Body of pancreas (tissue), 4 donors: Measurements from ENCODE around the gene LPAR1. TPM values are rescaled to one million over a fixed set of nuclear protein-coding genes. Genes with fewer than 3 reads are reported as not detected.

Experiments
- ATAC-seq: fragments of 150-250 bp; one replicate; pipeline ENCODE4 v1.9.1; 2016
- DNase-seq, 4 donors: peaks; one replicate each; pipeline ENCODE4 v3.0.0-alpha.2; 2019
- H3K27ac ChIP-seq, 4 donors: fragments of 200-600 bp; sonication (generic); 1 replicate in 3 of 4; 2 replicates in 1 of 4; pipeline versions ENCODE4 v1.5.1 to v1.6.1; 2016 to 2019; ENCODE audit warnings: mild to moderate bottlenecking in 1 of 4, mixed read lengths in 1 of 4, moderate library complexity in 1 of 4
- H3K27me3 ChIP-seq, 2 donors: fragments of 200-600 bp; sonication (generic); one replicate each; pipeline ENCODE4 v1.6.0; 2016; ENCODE audit warnings: mild to moderate bottlenecking in 1 of 2
- H3K36me3 ChIP-seq, 2 donors: fragments of 200-600 bp; sonication (generic); replicated peaks in 1 of 2; 2 replicates each; pipeline ENCODE4 v1.5.1; 2016; ENCODE audit warnings: low read depth in 2 of 2; ENCODE audit not compliant: insufficient read depth in 1 of 2
- H3K4me1 ChIP-seq: fragments of 200-600 bp; sonication (generic); one replicate; pipeline ENCODE4 v1.6.0; 2016
- H3K4me3 ChIP-seq, 2 donors: fragments of 200-600 bp; sonication (generic); 1 replicate in 1 of 2; 2 replicates in 1 of 2; pipeline ENCODE4 v1.5.1; 2016 to 2019
- H3K9me3 ChIP-seq, 3 donors: fragments of 200-600 bp; sonication (generic); 1 replicate in 2 of 3; 2 replicates in 1 of 3; pipeline ENCODE4 v1.5.1; 2016
- POLR2A ChIP-seq, 3 donors: fragments of 450-650 bp; IDR thresholded peaks; one replicate each; pipeline ENCODE4 v1.6.1; 2016; ENCODE audit warnings: antibody characterized with exemption in 3 of 3, mild to moderate bottlenecking in 2 of 3
- WGBS, 2 donors: methylation state at CpG; one replicate each; pipeline ENCODE4 v1.1.5; 2017; 5-methylcytosine and 5-hydroxymethylcytosine counted together
- intact Hi-C: fragments of 100-400 bp; cut with DNase I; formaldehyde crosslinking; loops from one replicate; pipeline ENCODE4 v1.15.1; 2023
- total RNA-seq, 2 donors: library from RNA; depleted of rRNA; stranded (reverse); fragments of >200 nt; gene quantifications; one replicate each; pipeline ENCODE4 v1.1.0, GENCODE V29; 2016
- TF ChIP-seq, protein P1 (sequence below), 7 experiments: fragments of 450-650 bp in 4 of 7; fragments of 200-600 bp in 3 of 7; sonication (generic) in 3 of 7; IDR thresholded peaks; one replicate each; pipeline ENCODE4 v1.5.1; 2016 to 2019; ENCODE audit warnings: antibody characterized with exemption in 7 of 7

LPAR1 gene
- total RNA-seq, 2 donors from 2014 or later = 10.9 to 13.0 TPM

GRCh38 chr9:111020594-111020993, 17.7 kb downstream of the LPAR1 start:
- WGBS, 2 donors = 29 to 33% methylated on average over 1 of the region's 1 CpG
- TF ChIP-seq, protein P1, sequence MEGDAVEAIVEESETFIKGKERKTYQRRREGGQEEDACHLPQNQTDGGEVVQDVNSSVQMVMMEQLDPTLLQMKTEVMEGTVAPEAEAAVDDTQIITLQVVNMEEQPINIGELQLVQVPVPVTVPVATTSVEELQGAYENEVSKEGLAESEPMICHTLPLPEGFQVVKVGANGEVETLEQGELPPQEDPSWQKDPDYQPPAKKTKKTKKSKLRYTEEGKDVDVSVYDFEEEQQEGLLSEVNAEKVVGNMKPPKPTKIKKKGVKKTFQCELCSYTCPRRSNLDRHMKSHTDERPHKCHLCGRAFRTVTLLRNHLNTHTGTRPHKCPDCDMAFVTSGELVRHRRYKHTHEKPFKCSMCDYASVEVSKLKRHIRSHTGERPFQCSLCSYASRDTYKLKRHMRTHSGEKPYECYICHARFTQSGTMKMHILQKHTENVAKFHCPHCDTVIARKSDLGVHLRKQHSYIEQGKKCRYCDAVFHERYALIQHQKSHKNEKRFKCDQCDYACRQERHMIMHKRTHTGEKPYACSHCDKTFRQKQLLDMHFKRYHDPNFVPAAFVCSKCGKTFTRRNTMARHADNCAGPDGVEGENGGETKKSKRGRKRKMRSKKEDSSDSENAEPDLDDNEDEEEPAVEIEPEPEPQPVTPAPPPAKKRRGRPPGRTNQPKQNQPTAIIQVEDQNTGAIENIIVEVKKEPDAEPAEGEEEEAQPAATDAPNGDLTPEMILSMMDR (IDR thresholded peaks at IDR 0.05) = no peak
- no peak for TF ChIP-seq POLR2A (IDR thresholded peaks at IDR 0.05)
- Histone ChIP-seq H3K9me3 (no peaks in the 10 kb centered on the region), H3K27ac (peak overlapping the region in 1 of 4 donors; percentile 9), H3K4me1 (peaks cover 32% of the 10 kb centered on the region), H3K4me3 (no peak overlapping the region), H3K27me3 (no peaks in the 10 kb centered on the region), H3K36me3 (no peaks in the 10 kb centered on the region)
- ATAC-seq = no peak
- DNase-seq = no peak
- intact Hi-C loops = no loop called here

GRCh38 chr9:111016426-111017045, 21.7 kb downstream of the LPAR1 start:
- ATAC-seq (peak; percentile 38), DNase-seq (no peak)
- Histone ChIP-seq H3K4me3 (no peak overlapping the region), H3K4me1 (peaks cover 38% of the 10 kb centered on the region), H3K9me3 (no peaks in the 10 kb centered on the region), H3K36me3 (no peaks in the 10 kb centered on the region), H3K27me3 (no peaks in the 10 kb centered on the region), H3K27ac (no peak overlapping the region)
- intact Hi-C loops = no loop called here
- no peak for TF ChIP-seq POLR2A (IDR thresholded peaks at IDR 0.05)
- TF ChIP-seq, protein P1 (IDR thresholded peaks at IDR 0.05) = no peak
- WGBS, 2 donors = 18 to 25% methylated on average over 3 of the region's 3 CpGs

- Histone ChIP-seq H3K27me3 (no peaks in the 10 kb centered on the region), H3K4me1 (peaks cover 38% of the 10 kb centered on the region), H3K27ac (no peak overlapping the region), H3K36me3 (no peaks in the 10 kb centered on the region), H3K9me3 (no peaks in the 10 kb centered on the region), H3K4me3 (no peak overlapping the region)
- TF ChIP-seq POLR2A (IDR thresholded peaks at IDR 0.05) = no peak
- TF ChIP-seq, protein P1 (IDR thresholded peaks at IDR 0.05) = no peak
- intact Hi-C loops = no loop called here
- WGBS, 2 donors = 14 to 27% methylated on average over 1 of the region's 1 CpG
- DNase-seq (no peak), ATAC-seq (no peak)
These were observed 22.3 kb downstream of the LPAR1 start for GRCh38 chr9:111016016-111016415.

DNA sequence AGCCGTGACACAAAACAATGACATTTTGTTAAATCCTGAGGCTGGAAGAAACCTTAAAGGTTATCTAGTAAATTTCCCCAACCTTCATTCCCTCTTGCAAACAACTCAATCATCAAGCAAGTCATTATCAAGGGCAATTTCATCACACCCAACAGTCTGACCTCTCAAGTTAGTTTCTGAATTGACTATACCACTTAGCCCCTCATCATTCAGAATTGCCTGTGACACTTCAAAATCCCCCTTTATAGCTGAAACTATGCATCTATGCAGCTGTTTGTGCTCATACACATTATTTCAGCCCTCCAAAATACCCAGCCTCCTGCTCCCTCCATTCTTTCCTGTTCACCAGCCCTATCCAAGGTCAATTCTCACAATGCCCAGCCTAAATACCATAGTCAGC, 24.6 kb downstream of the LPAR1 start:
- H3K9me3 ChIP-seq = no peaks in the 10 kb centered on the region
- no peak overlapping the region for H3K4me3 ChIP-seq
- no peak overlapping the region for H3K27ac ChIP-seq
- 44 to 54% methylated on average over 1 of the region's 1 CpG for WGBS, 2 donors
- H3K4me1 ChIP-seq = peaks cover 28% of the 10 kb centered on the region
- intact Hi-C loops = no loop called here
- ATAC-seq (no peak), DNase-seq (no peak)
- TF ChIP-seq, protein P1 (IDR thresholded peaks at IDR 0.05) = no peak
- TF ChIP-seq POLR2A (IDR thresholded peaks at IDR 0.05) = no peak
- H3K36me3 ChIP-seq = no peaks in the 10 kb centered on the region
- no peaks in the 10 kb centered on the region for H3K27me3 ChIP-seq

DNA sequence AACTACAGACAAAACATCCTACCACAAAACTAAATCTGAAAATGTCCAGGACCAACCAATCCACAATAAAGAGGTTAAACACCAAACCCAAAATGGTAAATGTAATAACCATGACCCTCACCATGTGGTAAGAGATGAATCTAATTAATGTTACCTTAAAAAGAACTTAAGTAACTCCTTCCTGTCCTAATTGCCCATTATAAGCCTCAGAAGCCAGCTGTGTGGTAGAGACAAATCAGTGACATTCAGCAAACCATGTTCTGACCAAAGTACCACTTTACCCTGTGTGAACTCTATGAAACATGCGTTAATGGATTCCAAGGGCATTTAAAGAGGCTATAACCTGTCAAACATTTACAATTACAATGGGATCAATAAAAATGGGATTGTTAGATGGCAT, 25.0 kb downstream of the LPAR1 start:
- Histone ChIP-seq H3K27ac (no peak overlapping the region), H3K4me1 (peaks cover 32% of the 10 kb centered on the region), H3K36me3 (no peaks in the 10 kb centered on the region), H3K4me3 (no peak overlapping the region), H3K9me3 (no peaks in the 10 kb centered on the region), H3K27me3 (no peaks in the 10 kb centered on the region)
- intact Hi-C loops = no loop called here
- DNase-seq (no peak), ATAC-seq (no peak)
- TF ChIP-seq POLR2A (IDR thresholded peaks at IDR 0.05) = no peak
- TF ChIP-seq, protein P1 (IDR thresholded peaks at IDR 0.05) = no peak
- WGBS, 2 donors = 29 to 30% methylated on average over 1 of the region's 1 CpG
